Activated CD4-positive, alpha-beta T cell treated with anti-CD3 and anti-CD28 coated beads for 24 hours (primary cell): ENCODE data around the gene BCL2.

ENCODE experiments used
- DNase-seq, 2 donors: peaks; one replicate each; pipeline ENCODE4 v3.0.0-alpha.2; 2020; ENCODE audit warnings: low read depth in 2 of 2

The BCL2 gene

GRCh38 chr18:63309422-63309821 lies 10.1 kb downstream of the BCL2 start:
- no peak for DNase-seq

GRCh38 chr18:63307551-63308200 lies 11.9 kb downstream of the BCL2 start:
- no peak for DNase-seq

- DNase-seq, result no peak
These were observed 12.6 kb downstream of the BCL2 start for GRCh38 chr18:63306819-63307550.

- no peak for DNase-seq
These were observed 13.3 kb downstream of the BCL2 start for GRCh38 chr18:63306249-63306648.

GRCh38 chr18:63303547-63303946 lies 16.0 kb downstream of the BCL2 start:
- no peak for DNase-seq

- DNase-seq, result no peak
These were observed 16.7 kb downstream of the BCL2 start for GRCh38 chr18:63302636-63303405.

GRCh38 chr18:63302220-63302619 lies 17.3 kb downstream of the BCL2 start:
- DNase-seq, result no peak

GRCh38 chr18:63301434-63301833 lies 18.1 kb downstream of the BCL2 start:
- no peak for DNase-seq

- no peak for DNase-seq
These were observed 19.5 kb downstream of the BCL2 start for GRCh38 chr18:63299837-63300745.

GRCh38 chr18:63298400-63299365 lies 20.9 kb downstream of the BCL2 start:
- no peak for DNase-seq

GRCh38 chr18:63297687-63298399 lies 21.7 kb downstream of the BCL2 start:
- no peak for DNase-seq

- no peak for DNase-seq
These were observed 25.6 kb downstream of the BCL2 start for GRCh38 chr18:63293935-63294334.

GRCh38 chr18:63292831-63293683 lies 26.5 kb downstream of the BCL2 start:
- no peak for DNase-seq

GRCh38 chr18:63291278-63291677 lies 28.3 kb downstream of the BCL2 start:
- DNase-seq, result no peak

GRCh38 chr18:63290821-63291200 lies 28.8 kb downstream of the BCL2 start:
- DNase-seq, result no peak

- no peak for DNase-seq
These were observed 29.3 kb downstream of the BCL2 start for GRCh38 chr18:63290166-63290820.

GRCh38 chr18:63288311-63288710 lies 31.3 kb downstream of the BCL2 start:
- DNase-seq, result no peak

- no peak for DNase-seq
These were observed 31.8 kb downstream of the BCL2 start for GRCh38 chr18:63287691-63288220.
